Activated CD4-positive, CD25-positive, alpha-beta regulatory T cell treated with anti-CD3 and anti-CD28 coated beads, Interleukin-2, amount 50 U/mL, for 16 hours (primary cell): Measurements from ENCODE around the gene IL18.
"Not testable (repeated sequence)": the region's sequence is repeated elsewhere in the genome, so short reads cannot be mapped to it uniquely, and the experiment has no call there.

Experiments
- DNase-seq: peaks from one replicate; pipeline ENCODE4 v3.0.0-alpha.2; 2020; ENCODE audit warnings: low read depth, low spot score

Gene IL18

DNA sequence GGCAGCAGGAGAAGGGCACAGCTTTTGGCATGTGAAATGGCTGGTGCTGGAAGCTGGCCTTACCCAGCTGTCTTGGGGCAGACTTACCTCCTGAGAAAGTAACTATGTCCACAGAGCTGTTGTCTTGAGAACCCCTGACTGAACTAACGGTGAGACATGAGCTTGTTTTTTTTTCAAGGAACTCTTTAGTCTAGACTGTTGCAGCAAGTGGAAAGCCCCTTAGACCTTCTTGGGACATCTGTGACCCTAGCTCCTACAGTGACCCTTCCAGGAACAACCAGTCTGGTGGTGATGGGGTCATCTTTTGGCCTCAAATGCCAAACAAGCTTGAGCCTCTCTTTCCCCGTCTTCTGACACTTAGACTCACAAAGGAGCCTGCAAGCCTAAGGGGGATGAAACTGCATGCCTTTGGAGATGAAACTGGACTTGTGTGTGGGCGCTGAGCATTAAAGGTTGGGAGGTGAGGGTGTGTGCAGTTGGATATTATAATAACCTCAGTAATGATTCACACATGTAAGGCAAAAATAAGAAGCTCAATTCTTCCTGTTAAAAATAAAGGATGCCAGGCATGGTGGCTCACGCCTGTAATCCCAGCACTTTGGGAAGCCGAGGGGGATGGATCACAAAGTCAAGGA is 41.8 kb downstream of the IL18 start:
- DNase-seq: no peak

DNA sequence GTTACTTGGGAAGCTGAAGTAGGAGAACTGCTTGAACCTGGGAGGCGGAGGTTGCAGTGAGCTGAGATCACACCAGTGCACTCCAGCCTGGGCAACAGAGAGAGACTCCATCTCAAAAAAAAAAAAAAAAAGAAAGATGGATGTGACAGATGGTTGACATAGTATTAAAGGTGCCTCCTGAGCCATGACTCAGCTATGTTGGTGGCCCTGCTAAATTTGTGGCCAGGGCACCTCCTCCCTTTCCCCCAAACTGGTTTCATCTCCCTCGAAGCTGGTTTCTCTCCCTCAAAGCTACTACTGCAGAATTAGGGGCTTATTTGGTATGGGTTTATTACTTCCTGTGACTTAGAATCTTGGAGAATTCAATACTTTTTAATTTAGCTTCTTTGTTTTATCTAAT is 45.7 kb downstream of the IL18 start:
- DNase-seq: no peak

DNA sequence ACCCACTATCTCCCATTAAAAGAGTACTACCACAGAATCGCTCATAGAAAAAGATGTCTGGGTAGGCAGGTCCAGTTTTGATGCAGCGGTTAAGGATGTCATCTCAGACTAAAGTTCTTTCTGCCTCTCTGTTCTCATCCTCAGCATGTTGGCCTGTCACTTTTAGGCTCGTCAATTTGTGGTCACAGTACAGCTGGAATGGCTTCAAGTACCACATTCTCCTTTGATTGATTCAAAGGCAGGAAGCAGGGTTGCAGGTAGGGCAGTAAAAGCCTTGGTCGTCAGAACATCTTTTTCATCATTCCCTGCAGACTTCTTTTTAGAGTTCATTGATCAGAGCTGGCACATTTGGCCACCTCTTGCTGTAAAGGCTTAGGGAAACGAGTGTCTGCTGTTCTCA is 48.5 kb downstream of the IL18 start:
- no peak for DNase-seq

DNA sequence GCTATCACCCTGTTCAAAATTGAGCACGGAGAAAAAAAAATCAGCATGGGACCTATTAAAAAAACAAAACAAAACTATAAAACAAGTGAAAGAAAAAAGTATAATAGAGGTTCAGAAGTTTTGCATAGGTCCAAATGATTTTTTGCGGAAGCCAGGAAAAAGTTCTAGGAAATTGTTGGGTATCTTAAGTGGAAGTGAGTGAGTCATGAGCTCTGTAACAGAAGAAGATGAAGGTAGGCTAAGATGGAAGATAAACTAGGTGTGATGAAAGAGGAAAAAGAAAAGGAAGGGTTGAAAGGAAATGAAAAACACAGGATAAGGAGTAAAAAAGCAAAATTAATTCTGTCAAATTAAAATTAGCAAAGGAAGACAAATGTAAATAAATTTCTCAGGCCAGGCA is 49.4 kb downstream of the IL18 start:
- no peak for DNase-seq

DNA sequence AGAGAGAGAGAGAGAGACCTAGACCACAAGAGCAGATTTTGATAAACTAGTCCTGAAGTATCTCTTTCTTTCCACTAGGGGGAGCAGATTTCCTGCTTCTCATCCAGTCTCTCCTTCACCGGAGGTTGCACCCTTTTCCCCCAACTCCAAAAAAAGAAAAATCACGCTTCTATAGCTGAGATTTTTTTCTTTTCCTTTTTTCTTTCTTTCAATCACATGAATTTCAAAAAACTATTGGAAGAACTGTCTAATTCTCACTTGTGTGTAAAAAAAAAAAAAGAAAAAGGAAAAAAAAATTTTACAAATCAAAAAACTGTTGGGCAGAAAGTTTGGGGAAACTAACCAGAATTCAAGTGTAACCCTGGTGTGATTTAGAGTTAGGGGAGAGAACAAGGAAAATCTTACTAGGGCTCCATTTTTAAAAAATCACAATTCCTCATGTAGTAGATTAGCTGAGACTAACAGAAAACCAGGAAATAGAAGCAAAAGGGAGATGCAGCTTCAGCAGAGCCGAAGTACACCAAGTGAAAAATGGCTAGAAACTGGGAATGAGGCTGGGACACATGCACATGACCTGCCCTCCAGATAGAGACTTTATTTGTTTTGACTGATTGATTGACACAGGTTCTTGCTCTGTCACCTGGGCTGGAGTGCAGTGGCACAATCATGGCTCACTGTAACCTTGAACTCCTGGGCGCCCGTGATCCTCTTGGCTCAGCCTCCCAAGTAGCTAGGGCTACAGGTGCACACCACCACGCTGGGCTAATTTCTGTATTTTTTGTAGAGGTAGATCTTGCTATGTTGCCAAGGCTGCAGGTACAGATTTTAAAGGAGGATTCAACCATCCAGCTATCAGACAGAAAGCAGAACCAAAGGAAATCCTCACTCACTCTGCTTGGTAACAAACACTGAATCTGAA is 50.1 kb downstream of the IL18 start:
- no peak for DNase-seq

DNA sequence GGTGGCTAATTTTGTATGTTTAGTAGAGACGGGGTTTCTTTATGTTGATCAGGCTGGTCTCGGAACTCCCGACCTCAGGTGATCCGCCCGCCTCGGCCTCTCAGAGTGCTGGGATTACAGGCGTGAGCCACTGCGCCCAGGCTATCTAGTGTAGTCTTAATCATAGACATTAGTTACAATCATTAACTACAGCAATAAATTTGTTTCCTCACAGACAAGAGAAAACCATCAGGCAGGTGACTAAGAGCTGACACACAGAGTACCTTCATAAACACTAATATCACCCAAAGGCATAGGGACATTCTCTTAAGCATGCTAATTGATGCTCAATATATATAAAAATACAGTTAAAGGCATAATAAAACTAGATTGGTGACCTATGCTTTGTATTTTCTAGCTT is 57.8 kb downstream of the IL18 start:
- no peak for DNase-seq

DNA sequence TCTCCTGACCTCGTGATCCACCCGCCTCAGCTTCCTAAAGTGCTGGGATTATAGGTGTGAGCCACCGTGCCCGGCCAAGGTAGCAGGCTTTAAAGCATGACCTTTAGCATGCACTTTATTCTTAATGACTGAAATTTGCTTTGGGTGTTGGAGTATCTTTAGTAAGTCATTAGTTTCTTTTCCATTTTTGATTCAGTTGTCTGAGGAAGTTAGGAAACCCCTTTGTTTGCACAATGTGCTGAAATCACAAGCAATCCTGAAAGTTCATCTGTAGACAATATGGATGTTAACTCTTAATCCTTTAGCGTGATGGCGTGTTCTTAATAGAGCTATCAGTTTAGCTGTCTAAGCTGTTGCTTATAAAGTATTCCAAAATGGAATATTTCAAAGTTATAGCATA is 60.4 kb downstream of the IL18 start:
- no peak for DNase-seq

DNA sequence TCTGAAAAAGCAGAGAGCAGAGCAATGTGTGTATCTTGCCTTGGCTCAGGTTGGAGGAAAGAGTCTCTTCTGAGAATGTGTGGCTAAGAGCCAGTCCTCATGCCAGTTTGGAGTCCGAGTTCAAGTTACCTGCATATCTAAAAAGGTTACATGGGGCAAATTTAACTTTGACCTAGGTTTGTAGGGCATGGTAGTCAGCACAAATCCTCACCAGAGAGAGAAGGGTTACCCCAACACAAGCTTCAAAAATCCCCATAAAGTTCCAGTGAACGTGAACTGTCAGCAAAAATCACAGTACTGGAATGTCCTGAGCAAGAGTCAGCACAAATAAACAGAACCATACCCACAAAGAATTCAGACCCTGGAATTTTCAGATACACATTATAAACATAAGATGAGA is 63.4 kb downstream of the IL18 start:
- no peak for DNase-seq

DNA sequence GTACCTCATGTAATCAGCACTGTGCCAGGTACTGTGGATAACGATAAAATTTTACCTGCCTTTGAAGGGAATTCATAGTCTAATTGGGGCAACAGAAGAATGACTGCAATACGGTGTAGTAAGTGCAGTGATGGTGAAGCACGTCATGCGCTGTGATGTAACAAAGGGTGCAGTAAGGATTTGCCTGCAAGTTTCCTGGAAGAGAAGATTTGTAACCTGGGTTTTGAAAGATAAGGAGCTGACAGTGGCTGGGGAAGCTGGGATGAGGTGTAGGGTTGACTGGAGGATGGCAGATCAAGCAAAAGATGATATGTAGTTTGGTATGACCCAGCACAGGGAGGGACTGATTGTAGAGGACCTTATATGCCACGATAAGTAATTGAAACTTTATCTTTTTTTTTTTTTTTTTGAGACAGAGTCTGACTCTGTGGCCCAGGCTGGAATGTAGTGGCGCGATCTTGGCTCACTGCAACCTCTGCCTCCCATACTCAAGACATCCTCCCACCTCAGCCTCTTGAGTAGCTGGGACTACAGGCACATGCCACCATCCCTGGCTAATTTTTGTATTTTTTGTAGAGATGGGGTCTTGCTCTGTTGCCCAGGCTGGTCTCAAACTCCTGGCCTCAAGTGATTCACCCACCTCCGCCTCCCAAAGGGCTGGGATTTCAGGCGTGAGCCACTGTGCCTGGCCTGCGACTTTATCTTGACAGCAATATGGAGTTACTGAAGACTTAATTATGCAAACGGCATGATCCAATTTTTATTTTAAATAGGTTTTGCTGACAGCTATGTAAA is 66.0 kb downstream of the IL18 start:
- no peak for DNase-seq

DNA sequence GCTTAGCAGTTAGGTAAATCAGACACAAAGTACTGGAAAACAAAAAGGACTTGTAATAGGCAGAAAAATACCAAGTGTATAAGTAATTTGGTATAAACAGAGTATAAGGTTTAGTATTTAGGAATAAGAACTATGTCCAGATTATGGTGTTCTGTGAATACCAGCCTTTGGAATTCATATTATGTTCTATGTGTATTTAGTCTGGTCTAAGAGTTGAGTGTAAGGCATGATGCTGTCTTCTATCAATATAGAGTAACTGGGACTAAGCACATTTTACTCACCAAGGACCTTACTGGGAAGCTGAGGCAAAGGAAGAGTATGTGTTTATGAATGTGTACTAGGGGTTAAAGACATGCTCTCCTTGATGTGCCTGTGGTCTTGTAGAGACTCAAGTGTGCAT is 67.7 kb downstream of the IL18 start:
- DNase-seq: no peak

DNA sequence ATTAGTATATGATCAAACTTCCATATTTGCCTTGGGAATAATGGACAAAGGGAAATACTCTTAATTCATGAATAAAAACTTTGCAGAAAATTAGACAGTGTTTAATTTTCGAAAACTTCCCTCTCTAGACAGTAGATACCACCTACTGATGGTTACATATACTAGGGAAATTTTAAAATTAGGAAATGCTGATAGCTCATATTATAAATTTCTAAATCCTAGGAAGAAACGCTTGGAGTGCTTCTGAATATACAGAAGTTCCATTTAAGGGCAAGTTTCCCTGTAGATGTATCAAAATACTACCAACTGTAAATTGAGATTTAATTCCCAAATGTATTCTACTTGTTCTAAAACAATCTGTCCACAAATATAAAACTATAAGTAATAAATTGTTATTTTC is 68.6 kb downstream of the IL18 start:
- not testable (repeated sequence) for DNase-seq
